Stimulated activated CD8-positive, alpha-beta memory T cell treated with anti-CD3 and anti-CD28 coated beads, Interleukin-4, amount 100 ng/mL, for 24 hours (primary cell): ENCODE results near the gene R3HDM4.
"Not testable (repeated sequence)": the region's sequence is repeated elsewhere in the genome, so short reads cannot be mapped to it uniquely, and the experiment has no call there.

Experiments
- DNase-seq: peaks from one replicate; pipeline ENCODE4 v3.0.0-alpha.2; 2020; ENCODE audit warnings: low read depth

Gene R3HDM4

DNA sequence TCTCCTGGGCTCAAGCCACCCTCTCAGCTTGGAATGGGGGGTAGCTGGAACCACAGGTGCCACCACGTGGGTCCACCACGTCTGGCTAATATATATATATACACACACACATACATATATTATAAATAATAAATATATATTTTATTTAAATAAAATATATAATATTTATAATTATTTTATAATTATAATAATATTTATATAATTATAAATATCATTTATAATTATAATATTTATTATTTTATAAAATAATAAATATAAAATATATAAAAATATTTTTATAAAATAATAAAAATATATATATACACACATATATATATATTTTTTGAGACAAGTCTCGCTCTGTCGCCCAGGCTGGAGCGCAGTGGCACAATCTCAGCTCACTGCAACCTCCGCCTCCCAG is 58.5 kb downstream of the R3HDM4 start:
- DNase-seq = no peak

DNA sequence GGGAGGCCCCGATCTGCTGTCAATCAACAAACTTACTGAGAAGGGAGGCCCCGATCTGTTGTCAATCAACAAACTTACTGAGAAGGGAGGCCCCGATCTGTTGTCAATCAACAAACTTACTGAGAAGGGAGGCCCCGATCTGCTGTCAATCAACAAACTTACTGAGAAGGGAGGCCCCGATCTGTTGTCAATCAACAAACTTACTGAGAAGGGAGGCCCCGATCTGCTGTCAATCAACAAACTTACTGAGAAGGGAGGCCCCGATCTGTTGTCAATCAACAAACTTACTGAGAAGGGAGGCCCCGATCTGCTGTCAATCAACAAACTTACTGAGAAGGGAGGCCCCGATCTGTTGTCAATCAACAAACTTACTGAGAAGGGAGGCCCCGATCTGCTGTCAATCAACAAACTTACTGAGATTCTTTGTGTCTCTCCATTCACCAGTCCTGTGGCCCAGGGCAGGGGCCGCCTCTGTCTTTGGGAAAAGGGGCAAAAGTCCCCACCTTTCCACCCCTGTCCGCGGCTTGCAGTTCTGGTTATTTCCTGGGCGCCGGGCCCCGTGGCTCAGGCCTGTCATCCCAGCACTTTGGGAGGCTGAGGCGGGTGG is 59.3 kb downstream of the R3HDM4 start:
- DNase-seq = not testable (repeated sequence)

DNA sequence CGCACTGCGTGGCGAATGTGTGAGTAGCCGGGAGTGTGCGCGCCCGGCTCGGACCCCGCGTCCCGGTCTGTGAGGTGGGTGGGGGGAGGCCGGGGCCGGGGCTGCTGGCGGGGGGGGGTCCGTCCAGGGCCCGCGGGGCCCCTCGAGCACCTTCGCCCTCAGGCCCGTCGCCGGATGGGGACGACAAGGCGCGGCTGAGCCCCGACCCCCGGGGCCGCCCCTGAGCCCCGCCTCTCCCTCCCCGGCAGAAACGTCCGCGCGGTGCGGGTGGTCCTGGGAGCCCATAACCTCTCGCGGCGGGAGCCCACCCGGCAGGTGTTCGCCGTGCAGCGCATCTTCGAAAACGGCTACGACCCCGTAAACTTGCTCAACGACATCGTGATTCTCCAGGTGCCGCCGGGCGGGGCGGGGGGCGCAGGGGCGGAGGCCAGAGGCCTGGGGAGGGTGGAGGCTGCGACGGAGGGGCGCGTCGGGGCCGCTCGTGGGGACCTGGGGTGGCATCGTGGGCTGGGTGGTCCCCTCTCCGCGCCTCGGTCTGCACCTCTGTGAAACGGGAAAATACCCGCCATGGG is 59.9 kb downstream of the R3HDM4 start:
- DNase-seq = no peak

DNA sequence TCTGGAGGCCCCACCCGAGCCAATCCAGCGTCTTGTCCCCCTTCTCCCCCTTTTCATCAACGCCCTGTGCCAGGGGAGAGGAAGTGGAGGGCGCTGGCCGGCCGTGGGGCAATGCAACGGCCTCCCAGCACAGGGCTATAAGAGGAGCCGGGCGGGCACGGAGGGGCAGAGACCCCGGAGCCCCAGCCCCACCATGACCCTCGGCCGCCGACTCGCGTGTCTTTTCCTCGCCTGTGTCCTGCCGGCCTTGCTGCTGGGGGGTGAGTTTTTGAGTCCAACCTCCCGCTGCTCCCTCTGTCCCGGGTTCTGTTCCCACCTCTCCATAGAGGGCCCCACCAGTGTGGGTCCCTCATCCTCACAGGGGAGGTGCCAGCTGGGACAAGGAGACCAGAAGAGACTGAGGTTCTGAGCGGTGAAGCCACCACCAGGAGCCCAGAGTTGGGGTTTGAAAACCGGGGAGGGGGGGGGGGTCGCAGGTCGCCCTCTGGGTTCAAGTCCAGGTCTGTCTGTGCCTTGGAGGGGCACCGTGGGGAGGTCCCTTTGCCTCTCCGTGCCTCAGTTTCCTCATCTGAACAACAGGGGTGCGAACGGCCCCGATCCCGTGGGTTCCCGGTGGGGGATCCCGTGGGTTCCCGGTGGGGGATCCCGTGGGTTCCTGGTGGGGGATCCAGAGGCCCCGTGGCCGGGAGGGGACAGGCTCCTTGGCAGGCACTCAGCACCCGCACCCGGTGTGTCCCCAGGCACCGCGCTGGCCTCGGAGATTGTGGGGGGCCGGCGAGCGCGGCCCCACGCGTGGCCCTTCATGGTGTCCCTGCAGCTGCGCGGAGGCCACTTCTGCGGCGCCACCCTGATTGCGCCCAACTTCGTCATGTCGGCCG is 60.6 kb downstream of the R3HDM4 start, which contains the start of gene ELANE:
TSS of gene ELANE (plus strand) at position 168 of the 878 bp plus-strand sequence. CDS start at position 194, 26 bp downstream.
- DNase-seq = no peak

DNA sequence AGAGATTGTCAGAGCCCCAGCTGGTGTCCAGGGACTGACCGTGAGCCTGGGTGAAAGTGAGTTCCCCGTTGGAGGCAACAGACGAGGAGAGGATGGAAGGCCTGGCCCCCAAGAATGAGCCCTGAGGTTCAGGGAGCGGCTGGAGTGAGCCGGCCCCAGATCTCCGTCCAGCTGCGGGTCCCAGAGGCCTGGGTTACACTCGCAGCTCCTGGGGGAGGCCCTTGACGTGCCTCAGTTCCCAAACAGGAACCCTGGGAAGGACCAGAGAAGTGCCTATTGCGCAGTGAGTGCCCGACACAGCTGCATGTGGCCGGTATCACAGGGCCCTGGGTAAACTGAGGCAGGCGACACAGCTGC is 62.1 kb downstream of the R3HDM4 start:
- no peak for DNase-seq

DNA sequence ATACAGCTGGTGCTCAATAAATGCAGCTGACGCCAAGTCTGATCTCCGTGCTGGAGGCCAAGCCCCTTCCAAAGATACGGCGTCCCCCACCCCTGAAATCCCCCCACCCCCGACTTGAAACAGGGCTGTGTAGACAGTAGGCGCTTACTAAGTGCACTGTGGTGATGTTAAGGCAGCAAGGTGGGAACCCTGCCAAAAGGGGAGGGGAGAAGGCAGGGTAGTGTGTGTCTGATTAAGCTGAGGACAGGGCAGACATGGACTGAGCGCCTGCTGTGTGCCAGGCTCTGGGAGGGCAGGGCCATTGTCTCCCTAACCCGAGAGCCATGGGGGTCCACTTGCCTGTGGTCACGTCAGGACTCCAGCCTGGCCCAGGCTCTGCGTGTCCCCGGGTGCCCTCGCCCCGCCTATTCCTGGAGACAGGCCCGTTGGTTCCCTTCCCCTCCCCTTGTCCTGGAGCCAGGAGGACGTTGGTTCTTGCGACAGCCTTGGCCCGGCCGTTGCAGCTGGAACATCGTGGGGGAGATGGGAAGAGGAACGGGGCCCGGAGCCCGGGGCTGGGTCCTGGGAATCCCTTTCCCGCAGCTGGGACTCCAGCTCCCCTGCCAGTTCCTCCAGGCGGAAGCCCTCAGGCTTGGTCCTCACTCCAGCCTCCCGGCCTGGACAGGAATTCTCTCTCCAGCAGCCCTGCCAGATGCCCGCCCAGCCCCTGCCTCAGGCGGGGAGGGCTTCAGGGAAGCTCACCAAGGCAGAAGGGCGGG is 62.6 kb downstream of the R3HDM4 start:
- DNase-seq = no peak

DNA sequence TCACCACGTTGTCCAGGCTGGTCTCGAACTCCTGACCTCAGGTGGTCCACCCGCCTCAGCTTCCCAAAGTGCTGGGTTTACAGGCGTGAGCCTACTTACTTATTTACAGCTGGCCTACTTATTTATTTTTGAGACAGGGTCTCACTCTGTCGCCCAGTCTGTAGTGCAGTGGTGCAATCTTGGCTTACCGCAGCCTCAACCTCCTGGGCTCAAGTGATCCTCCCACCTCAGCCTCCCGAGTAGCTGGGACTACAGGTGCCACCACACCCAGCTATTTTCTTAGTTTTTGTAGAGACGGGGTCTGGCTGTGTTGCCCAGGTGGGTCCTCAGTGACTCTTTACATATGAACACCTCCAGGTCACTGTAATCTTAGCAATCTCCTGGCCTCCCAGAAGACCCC is 63.8 kb downstream of the R3HDM4 start:
- DNase-seq = not testable (repeated sequence)

DNA sequence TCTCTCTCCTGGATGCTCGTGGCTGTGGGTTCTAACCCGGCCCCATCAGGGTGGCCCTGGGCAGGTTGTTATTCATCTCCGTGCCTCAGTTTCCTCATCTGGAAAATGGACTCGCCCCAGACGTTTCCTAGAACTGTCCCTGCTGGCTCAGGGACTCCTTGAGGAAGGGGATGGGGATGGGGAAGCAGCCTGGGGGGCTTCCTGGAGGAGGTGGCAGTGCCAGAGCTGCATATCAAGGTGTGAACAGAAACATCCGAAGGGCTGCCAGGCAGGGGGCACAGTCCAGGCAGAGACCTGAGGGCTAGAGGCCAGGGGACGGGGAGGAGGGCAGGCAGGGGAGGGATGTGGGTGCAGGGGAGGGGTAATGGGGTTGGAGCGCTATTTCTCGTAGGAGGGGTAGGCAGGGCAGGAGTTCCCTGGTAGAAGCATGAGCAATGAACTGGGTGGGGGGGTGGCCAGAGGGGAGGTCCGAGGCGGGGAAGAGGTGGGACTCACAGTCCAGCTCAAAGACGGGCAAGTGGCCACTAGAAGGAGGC is 64.6 kb downstream of the R3HDM4 start:
- no peak for DNase-seq
